OCI-LY3 (cell line): Measurements from ENCODE around the gene TUBGCP6.

Experiments used
- H2AFZ ChIP-seq: fragments of 200-600, 300-600 bp; shearing (Covaris generic); 2 replicates; pipeline ENCODE4 v1.6.0; 2014; ENCODE audit warnings: antibody characterized with exemption, low read depth, low read length
- H3K27ac ChIP-seq: fragments of 200-600, 300-600 bp; sonication (generic); 2 replicates; pipeline ENCODE4 v1.5.1; 2014; ENCODE audit warnings: mild to moderate bottlenecking, low read length, moderate library complexity, mixed read lengths
- H3K27me3 ChIP-seq: fragments of 200-600, 300-600 bp; sonication (generic); 2 replicates; pipeline ENCODE4 v1.6.1; 2014; ENCODE audit warnings: low read depth, low read length, mixed read lengths
- H3K36me3 ChIP-seq: fragments of 200-600, 300-600 bp; sonication (generic); replicated peaks from 2 replicates; pipeline ENCODE3; 2014; ENCODE audit warnings: low read depth, low read length, mixed read lengths
- H3K4me1 ChIP-seq: fragments of 300-600, 200-600 bp; sonication (generic); 2 replicates; pipeline ENCODE4 v1.6.1; 2014; ENCODE audit warnings: low read length, mixed read lengths
- H3K4me2 ChIP-seq: fragments of 200-600, 300-600 bp; sonication (generic); 2 replicates; pipeline ENCODE4 v1.6.1; 2014; ENCODE audit warnings: low read length, mixed read lengths
- H3K4me3 ChIP-seq: fragments of 300-600, 200-600 bp; sonication (generic); 2 replicates; pipeline ENCODE4 v1.5.1; 2014; ENCODE audit warnings: antibody characterized with exemption, mild to moderate bottlenecking, low read length, moderate library complexity
- H3K79me2 ChIP-seq: fragments of 300-600, 200-600 bp; shearing (Covaris generic); 2 replicates; pipeline ENCODE4 v1.6.1; 2014; ENCODE audit warnings: mild to moderate bottlenecking, low read length, mixed read lengths
- H3K9ac ChIP-seq: fragments of 300-600, 200-600 bp; shearing (Covaris generic); 2 replicates; pipeline ENCODE4 v1.6.0; 2014; ENCODE audit warnings: mild to moderate bottlenecking, low read length, moderate library complexity
- H3K9me3 ChIP-seq: fragments of 200-600, 300-600 bp; shearing (Covaris generic); 2 replicates; pipeline ENCODE4 v1.6.1; 2014; ENCODE audit warnings: low read length, mixed read lengths; ENCODE audit not compliant: insufficient read depth
- H4K20me1 ChIP-seq: fragments of 200-600, 300-600 bp; sonication (generic); 2 replicates; pipeline ENCODE4 v1.6.1; 2016; ENCODE audit warnings: low read length, mixed read lengths; ENCODE audit not compliant: insufficient read depth
- EZH2phosphoT487 ChIP-seq: fragments of 200-600 bp; shearing (Covaris generic); IDR thresholded peaks from 2 replicates; pipeline ENCODE4 v1.6.1; 2018; ENCODE audit warnings: antibody characterized with exemption, mixed run types, low read depth
- TF ChIP-seq, protein P1 (sequence below): fragments of 200-600, 300-600 bp; sonication (generic); IDR thresholded peaks from 2 replicates; pipeline ENCODE4 v1.5.1; 2014; ENCODE audit warnings: antibody characterized with exemption, low read length, low read depth

The TUBGCP6 gene

DNA sequence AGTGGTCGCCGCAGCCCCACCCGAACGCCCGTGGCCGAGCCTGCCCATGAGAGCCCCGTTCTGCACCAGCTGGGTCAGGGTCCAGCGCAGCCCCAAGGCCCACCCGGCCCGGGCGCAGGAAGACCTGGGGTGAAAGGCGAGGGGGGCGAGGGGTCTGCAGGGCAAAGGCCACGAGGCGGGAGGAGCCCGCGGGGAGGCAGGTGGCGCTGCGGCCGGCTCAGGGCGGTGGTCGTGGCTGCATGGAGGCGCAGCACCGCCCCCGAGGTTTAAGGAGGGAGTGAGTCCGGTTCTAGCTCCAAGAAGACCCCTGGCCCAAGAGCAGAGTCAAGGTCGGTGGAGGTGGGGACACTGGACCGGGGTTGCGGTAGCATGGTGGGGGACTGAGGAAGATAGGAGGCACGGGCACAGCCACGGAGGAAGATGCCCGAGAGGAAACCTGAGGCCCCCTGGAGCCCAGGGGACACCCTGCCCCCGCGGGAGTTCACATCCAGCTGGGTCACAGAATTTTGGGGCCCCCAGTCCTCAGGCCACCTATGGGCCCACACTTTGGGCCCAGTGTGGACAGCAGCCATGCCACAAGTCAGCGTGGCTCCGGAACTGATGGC, 6.8 kb upstream of the TUBGCP6 start:
- Histone ChIP-seq H4K20me1 (no peaks in the 10 kb centered on the region), H3K4me3 (peak overlapping the region; percentile 98), H3K4me2 (peak overlapping the region; percentile 79), H3K27me3 (no peaks in the 10 kb centered on the region), H3K4me1 (peaks cover 15% of the 10 kb centered on the region; the same call in 1 of the 2 replicates), H2AFZ (no peak overlapping the region), H3K79me2 (no peaks in the 10 kb centered on the region), H3K27ac (no peak overlapping the region; the same call in 1 of the 2 replicates), H3K9ac (peak overlapping the region; percentile 22), H3K9me3 (no peaks in the 10 kb centered on the region), H3K36me3 (no peaks in the 10 kb centered on the region)
- TF ChIP-seq, protein P1, sequence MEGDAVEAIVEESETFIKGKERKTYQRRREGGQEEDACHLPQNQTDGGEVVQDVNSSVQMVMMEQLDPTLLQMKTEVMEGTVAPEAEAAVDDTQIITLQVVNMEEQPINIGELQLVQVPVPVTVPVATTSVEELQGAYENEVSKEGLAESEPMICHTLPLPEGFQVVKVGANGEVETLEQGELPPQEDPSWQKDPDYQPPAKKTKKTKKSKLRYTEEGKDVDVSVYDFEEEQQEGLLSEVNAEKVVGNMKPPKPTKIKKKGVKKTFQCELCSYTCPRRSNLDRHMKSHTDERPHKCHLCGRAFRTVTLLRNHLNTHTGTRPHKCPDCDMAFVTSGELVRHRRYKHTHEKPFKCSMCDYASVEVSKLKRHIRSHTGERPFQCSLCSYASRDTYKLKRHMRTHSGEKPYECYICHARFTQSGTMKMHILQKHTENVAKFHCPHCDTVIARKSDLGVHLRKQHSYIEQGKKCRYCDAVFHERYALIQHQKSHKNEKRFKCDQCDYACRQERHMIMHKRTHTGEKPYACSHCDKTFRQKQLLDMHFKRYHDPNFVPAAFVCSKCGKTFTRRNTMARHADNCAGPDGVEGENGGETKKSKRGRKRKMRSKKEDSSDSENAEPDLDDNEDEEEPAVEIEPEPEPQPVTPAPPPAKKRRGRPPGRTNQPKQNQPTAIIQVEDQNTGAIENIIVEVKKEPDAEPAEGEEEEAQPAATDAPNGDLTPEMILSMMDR, result no peak
- TF ChIP-seq EZH2phosphoT487, result no peak

DNA sequence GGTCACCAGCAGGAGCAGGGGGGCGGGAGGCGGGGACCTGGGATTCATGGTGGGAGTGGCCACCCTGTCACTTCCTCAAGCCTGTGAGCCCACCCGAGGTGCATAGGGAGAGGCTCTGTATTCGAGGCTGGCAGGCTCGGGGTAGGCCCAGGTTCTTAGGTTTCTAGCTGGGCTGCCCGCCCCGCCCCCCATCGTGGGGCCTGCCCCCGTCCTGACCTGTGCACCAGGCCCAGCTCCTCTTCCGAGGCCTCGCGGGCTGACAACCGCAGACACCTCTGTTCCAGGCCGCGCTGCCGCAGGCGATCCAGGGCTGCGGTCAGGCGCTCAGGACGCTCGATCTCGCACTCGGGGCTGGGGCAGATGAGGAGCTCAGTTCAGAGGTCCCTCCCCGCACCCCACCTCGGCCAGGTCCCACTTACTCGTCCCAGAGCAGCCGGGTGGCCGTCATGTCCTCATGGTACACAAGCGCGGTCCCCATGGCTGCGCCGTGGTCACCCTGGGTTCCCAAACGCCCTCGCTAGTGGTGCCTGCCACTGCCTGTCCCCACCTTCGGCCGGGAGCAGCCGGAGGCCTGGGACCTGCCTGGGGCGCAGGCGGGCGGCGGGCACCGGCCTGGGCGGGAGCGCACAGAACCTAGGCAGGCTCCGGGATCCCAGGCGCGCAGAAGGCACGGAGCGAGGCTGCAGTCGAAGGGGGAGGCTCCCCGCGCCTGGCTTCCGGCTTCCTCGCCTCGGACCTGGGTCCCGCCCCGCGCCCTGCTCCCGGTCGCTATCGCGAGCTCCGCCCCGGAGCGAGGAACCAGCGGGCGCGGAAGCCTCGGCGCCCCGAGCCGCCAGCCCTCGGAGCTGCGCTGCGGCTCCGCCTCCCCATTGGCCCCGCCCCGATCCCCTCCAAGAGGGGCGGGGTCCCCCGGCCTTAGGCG, 6.0 kb upstream of the TUBGCP6 start, which contains the start of gene HDAC10:
TSS of gene HDAC10 (minus strand) at position 711 of the 922 bp plus-strand sequence. CDS start at position 478, 233 bp downstream.
- H3K27me3 ChIP-seq, result no peaks in the 10 kb centered on the region
- H3K4me2 ChIP-seq, result peak within 1 kb of the TSS; percentile 79
- H3K79me2 ChIP-seq, result peaks cover 5% of the 10 kb centered on the region
- H4K20me1 ChIP-seq, result no peaks in the 10 kb centered on the region
- H2AFZ ChIP-seq, result no peak within 1 kb of the TSS
- peak within 1 kb of the TSS; percentile 86 for H3K9ac ChIP-seq
- H3K36me3 ChIP-seq, result no peaks in the 10 kb centered on the region
- H3K4me1 ChIP-seq, result peaks cover 18% of the 10 kb centered on the region; the same call in 1 of the 2 replicates
- TF ChIP-seq EZH2phosphoT487, result no peak
- TF ChIP-seq, protein P1, result no peak
- no peaks in the 10 kb centered on the region for H3K9me3 ChIP-seq
- peak within 1 kb of the TSS; percentile 53 for H3K27ac ChIP-seq
- peak within 1 kb of the TSS; percentile 98 for H3K4me3 ChIP-seq

DNA sequence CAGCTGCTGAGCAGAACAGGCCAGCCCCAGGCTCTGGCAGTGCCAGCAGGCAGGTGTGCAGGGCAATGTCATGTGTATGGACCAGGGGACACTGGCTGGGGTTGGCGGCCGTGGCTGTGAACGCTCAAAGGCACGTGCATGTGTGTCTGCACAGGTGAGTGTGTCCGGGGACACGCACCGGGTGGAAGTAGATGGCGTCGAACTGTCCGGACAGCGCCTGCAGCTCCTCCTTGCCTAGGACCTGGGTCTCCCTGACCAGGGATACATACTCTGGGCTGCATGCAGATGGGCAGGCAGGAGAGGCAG, 5.4 kb upstream of the TUBGCP6 start:
- peaks cover 20% of the 10 kb centered on the region; the same call in 1 of the 2 replicates for H3K4me1 ChIP-seq
- peak overlapping the region; percentile 98 for H3K4me3 ChIP-seq

More for the DNA sequence above, 5.4 kb upstream of the TUBGCP6 start:
- TF ChIP-seq, protein P1, result no peak
- no peak for TF ChIP-seq EZH2phosphoT487
- H3K79me2 ChIP-seq, result peaks cover 10% of the 10 kb centered on the region
- no peaks in the 10 kb centered on the region for H3K27me3 ChIP-seq
- H4K20me1 ChIP-seq, result no peaks in the 10 kb centered on the region
- H3K9ac ChIP-seq, result peak overlapping the region; percentile 86
- no peaks in the 10 kb centered on the region for H3K36me3 ChIP-seq
- H3K9me3 ChIP-seq, result no peaks in the 10 kb centered on the region
- H2AFZ ChIP-seq, result no peak overlapping the region
- no peak overlapping the region for H3K27ac ChIP-seq
- peak overlapping the region; percentile 79 for H3K4me2 ChIP-seq
